Activated naive CD4-positive, alpha-beta T cell treated with anti-CD3 and anti-CD28 coated beads, Interleukin-2, amount 50 U/mL, for 24 hours (primary cell): ENCODE results near the gene LY86.

ENCODE experiments used
- H3K27ac Mint-ChIP-seq: one replicate; pipeline ENCODE4 v1.8.0; 2021; ENCODE audit warnings: mild to moderate bottlenecking, mixed read lengths
- H3K27me3 Mint-ChIP-seq: one replicate; pipeline ENCODE4 v1.8.0; 2021; ENCODE audit warnings: mixed read lengths
- H3K36me3 Mint-ChIP-seq: one replicate; pipeline ENCODE4 v1.8.0; 2021; ENCODE audit warnings: mixed read lengths
- H3K4me1 Mint-ChIP-seq: one replicate; pipeline ENCODE4 v1.8.0; 2021; ENCODE audit warnings: mixed read lengths
- H3K4me3 Mint-ChIP-seq: one replicate; pipeline ENCODE4 v1.8.0; 2021; ENCODE audit warnings: mild to moderate bottlenecking, mixed read lengths
- H3K9me3 Mint-ChIP-seq: one replicate; pipeline ENCODE4 v1.8.0; 2021; ENCODE audit warnings: mixed read lengths

LY86 gene

DNA sequence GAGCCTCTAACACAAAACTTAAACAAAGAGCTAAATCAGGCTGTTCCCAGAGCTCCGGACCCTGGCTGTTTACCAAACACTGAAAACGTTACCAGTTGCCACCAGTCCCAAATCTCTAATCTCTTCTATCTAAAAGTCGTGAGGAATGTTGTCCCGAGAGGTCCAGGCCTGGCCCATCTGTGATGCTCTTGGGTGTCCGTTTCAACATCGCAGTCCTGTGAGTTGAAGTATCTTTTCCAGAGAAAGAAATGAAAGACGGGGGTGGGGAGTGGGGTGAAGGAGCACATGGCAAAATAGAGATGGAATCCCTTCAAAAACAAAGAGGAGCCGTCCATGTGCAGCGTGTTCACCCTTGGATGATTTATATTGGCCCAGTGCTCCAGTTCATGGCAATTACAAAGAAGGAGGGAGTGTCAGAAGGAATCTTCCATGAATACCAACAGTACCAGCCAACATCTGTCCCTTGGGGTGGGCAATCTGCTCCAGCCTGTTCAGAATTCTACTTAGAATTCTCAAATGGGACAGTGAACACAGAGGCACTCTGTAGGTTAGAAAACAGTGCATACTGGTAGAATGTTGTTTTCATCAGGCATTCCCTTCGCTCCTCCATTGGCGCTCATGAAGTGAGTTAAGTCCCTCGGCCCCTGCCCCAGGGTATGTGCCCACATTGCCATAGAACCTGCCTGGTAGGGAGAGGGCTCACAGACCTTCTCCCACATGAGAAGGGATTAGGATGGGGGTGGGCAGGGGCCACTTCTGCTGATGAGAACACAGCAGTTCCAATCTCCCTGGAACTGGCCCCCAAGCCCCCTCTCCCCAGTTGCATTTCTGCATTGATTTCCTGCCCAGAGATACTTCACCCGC, 112.1 kb downstream of the LY86 start:
- Mint-ChIP-seq H3K36me3 (peaks cover 2% of the 10 kb centered on the region), H3K27ac (no peak overlapping the region), H3K9me3 (no peaks in the 10 kb centered on the region), H3K4me3 (no peak overlapping the region), H3K4me1 (peaks cover 11% of the 10 kb centered on the region), H3K27me3 (no peaks in the 10 kb centered on the region)

DNA sequence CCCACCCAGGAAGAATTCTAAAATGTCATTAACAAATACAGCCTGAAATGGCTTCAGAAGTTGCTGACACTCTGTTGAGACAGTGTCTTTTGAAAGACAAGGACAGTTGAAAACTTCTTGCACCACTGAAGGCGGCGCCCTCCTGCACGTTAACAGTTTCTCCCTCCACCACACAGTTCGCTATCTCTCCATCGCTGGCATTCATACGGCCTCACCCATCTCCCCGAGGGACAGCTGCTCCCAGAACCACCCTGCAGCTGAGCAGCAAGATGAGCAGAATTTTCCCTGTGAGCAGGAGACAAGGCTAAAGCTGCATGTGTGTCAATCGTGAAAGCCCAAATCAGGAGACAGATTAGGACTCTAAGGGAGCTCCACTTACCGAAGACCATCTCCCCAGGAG, 113.3 kb downstream of the LY86 start:
- peaks cover 11% of the 10 kb centered on the region for H3K4me1 Mint-ChIP-seq
- no peak overlapping the region for H3K27ac Mint-ChIP-seq
- no peaks in the 10 kb centered on the region for H3K9me3 Mint-ChIP-seq
- no peak overlapping the region for H3K4me3 Mint-ChIP-seq
- peaks cover 2% of the 10 kb centered on the region for H3K36me3 Mint-ChIP-seq
- H3K27me3 Mint-ChIP-seq: no peaks in the 10 kb centered on the region

DNA sequence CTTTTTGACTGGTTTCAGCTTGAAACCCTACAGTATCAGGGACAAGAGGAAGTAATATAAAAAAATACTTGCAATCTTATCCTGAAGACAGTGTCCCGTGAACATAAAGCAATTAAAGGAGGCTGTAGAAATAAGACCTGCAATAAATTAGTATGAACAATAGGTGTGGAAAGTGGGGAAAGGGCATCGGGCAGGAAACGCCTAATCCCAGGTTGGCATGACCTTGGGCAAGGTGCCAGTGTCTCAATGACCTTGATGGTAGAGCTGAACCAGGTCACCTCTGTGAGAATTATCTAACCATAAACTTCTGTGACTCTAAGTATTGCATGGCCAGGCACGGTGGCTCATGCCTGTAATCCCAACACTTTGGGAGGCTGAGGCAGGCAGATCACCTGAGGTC, 115.2 kb downstream of the LY86 start:
- H3K36me3 Mint-ChIP-seq: peaks cover 2% of the 10 kb centered on the region
- no peak overlapping the region for H3K27ac Mint-ChIP-seq
- no peak overlapping the region for H3K4me3 Mint-ChIP-seq
- peaks cover 8% of the 10 kb centered on the region for H3K4me1 Mint-ChIP-seq
- H3K9me3 Mint-ChIP-seq: no peaks in the 10 kb centered on the region
- no peaks in the 10 kb centered on the region for H3K27me3 Mint-ChIP-seq
